HL-60 (cell line): Measurements from ENCODE around the gene RASSF1.

Experiments
- DNase-seq, 2 experiments: peaks; one replicate each; pipeline ENCODE4 v3.0.0-alpha.2; 2010 to 2020; ENCODE audit warnings: low read depth in 1 of 2, low spot score in 1 of 2
- H3K27ac ChIP-seq: fragments of 250-450 bp; sonication (Bioruptor Pico); replicated peaks from 2 replicates; pipeline ENCODE4 v1.5.1; 2020; ENCODE audit warnings: mild to moderate bottlenecking, moderate library complexity
- H3K27me3 ChIP-seq: fragments of 250-450 bp; sonication (Bioruptor Pico); 2 replicates; pipeline ENCODE4 v1.5.1; 2021; ENCODE audit warnings: mild to moderate bottlenecking, moderate library complexity; ENCODE audit not compliant: insufficient read depth, poor library complexity, severe bottlenecking
- H3K4me3 ChIP-seq: replicated peaks from 2 replicates; pipeline ENCODE4 v1.5.1; 2011; ENCODE audit warnings: mild to moderate bottlenecking, control low read depth, low read length; ENCODE audit not compliant: insufficient read depth
- CTCF ChIP-seq: IDR thresholded peaks from one replicate; pipeline ENCODE4 v1.5.1; 2011; ENCODE audit warnings: low read length, control low read depth, inconsistent platforms; ENCODE audit not compliant: insufficient read depth
- GABPA ChIP-seq: IDR thresholded peaks from 2 replicates; pipeline ENCODE4 v1.6.1; 2012; ENCODE audit warnings: low read depth
- POLR2AphosphoS5 ChIP-seq: IDR thresholded peaks from 2 replicates; pipeline ENCODE4 v1.6.1; 2012; ENCODE audit warnings: low read depth
- REST ChIP-seq: IDR thresholded peaks from 2 replicates; pipeline ENCODE4 v1.6.1; 2012; ENCODE audit warnings: low read depth; ENCODE audit not compliant: insufficient replicate concordance
- SPI1 ChIP-seq: IDR thresholded peaks from 2 replicates; pipeline ENCODE4 v1.6.1; 2012; ENCODE audit warnings: low read depth, mild to moderate bottlenecking, borderline replicate concordance

Gene RASSF1

GRCh38 chr3:50365080-50365841 is 24.6 kb upstream of the RASSF1 start:
- H3K4me3 ChIP-seq = peak overlapping the region; percentile 36
- H3K27me3 ChIP-seq = peaks cover 4% of the 10 kb centered on the region
- no peak overlapping the region for H3K27ac ChIP-seq
- peak; percentile 67 to 84 for DNase-seq
- TF ChIP-seq REST (no peak), SPI1 (no peak), CTCF (no peak), POLR2AphosphoS5 (no peak), GABPA (no peak)

- H3K27me3 ChIP-seq = peaks cover 4% of the 10 kb centered on the region
- DNase-seq = no peak
- no peak for TF ChIP-seq CTCF
- no peak for TF ChIP-seq POLR2AphosphoS5
- TF ChIP-seq REST = no peak
- no peak for TF ChIP-seq GABPA
- no peak for TF ChIP-seq SPI1
- H3K4me3 ChIP-seq = peak overlapping the region; percentile 23
- no peak overlapping the region for H3K27ac ChIP-seq
Observed at GRCh38 chr3:50364573-50365079, 24.0 kb upstream of the RASSF1 start.

- H3K4me3 ChIP-seq = no peak overlapping the region
- TF ChIP-seq POLR2AphosphoS5 (no peak), SPI1 (no peak), REST (no peak), GABPA (no peak), CTCF (no peak)
- no peak for DNase-seq
- no peak overlapping the region for H3K27ac ChIP-seq
- H3K27me3 ChIP-seq = no peaks in the 10 kb centered on the region
Observed at GRCh38 chr3:50359760-50360110, 19.1 kb upstream of the RASSF1 start.
